Measurements from ENCODE around the gene FHIT.

The FHIT gene

GRCh38 chr3:60142009-60142408 lies 1109.2 kb downstream of the FHIT start:
- Histone ChIP-seq H3K4me1 (no peaks in the 10 kb centered on the region), H3K27me3 (no peaks in the 10 kb centered on the region), H3K4me3 (ENCODE audit: low read depth, low read length) (no peak overlapping the region), H3K9me3 (no peaks in the 10 kb centered on the region), H3K36me3 (no peaks in the 10 kb centered on the region)
- TF ChIP-seq CTCF (IDR thresholded peaks at IDR 0.05; ENCODE audit: low read depth, low read length): no peak
- DNase-seq: no peak

- no peaks in the 10 kb centered on the region for H3K9me3 ChIP-seq
Observed at GRCh38 chr3:60140160-60140559, 1111.1 kb downstream of the FHIT start.

GRCh38 chr3:60136601-60137000 lies 1114.7 kb downstream of the FHIT start:
- no peaks in the 10 kb centered on the region for H3K36me3 ChIP-seq
- DNase-seq: no peak
- H3K9me3 ChIP-seq: no peaks in the 10 kb centered on the region
- H3K27me3 ChIP-seq: no peaks in the 10 kb centered on the region
- no peak for TF ChIP-seq CTCF (IDR thresholded peaks at IDR 0.05; ENCODE audit: low read depth, low read length)
- H3K4me1 ChIP-seq: no peaks in the 10 kb centered on the region
- no peak overlapping the region for H3K4me3 ChIP-seq (ENCODE audit: low read depth, low read length)

More at GRCh38 chr3:60140160-60140559, 1111.1 kb downstream of the FHIT start:
- Histone ChIP-seq H3K4me3 (ENCODE audit: low read depth, low read length) (no peak overlapping the region), H3K4me1 (no peaks in the 10 kb centered on the region), H3K27me3 (no peaks in the 10 kb centered on the region), H3K36me3 (no peaks in the 10 kb centered on the region)
- no peak for DNase-seq
- TF ChIP-seq CTCF (IDR thresholded peaks at IDR 0.05; ENCODE audit: low read depth, low read length): no peak

- no peak for TF ChIP-seq CTCF (IDR thresholded peaks at IDR 0.05; ENCODE audit: low read depth, low read length)
- no peak for DNase-seq
- Histone ChIP-seq H3K27me3 (no peaks in the 10 kb centered on the region), H3K9me3 (no peaks in the 10 kb centered on the region), H3K4me1 (no peaks in the 10 kb centered on the region), H3K36me3 (no peaks in the 10 kb centered on the region), H3K4me3 (ENCODE audit: low read depth, low read length) (no peak overlapping the region)
Observed at GRCh38 chr3:60135474-60135873, 1115.8 kb downstream of the FHIT start.

GRCh38 chr3:60133269-60134162 lies 1117.7 kb downstream of the FHIT start:
- Histone ChIP-seq H3K36me3 (no peaks in the 10 kb centered on the region), H3K4me1 (no peaks in the 10 kb centered on the region), H3K9me3 (no peaks in the 10 kb centered on the region), H3K4me3 (ENCODE audit: low read depth, low read length) (no peak overlapping the region), H3K27me3 (no peaks in the 10 kb centered on the region)
- DNase-seq: no peak
- TF ChIP-seq CTCF (IDR thresholded peaks at IDR 0.05; ENCODE audit: low read depth, low read length): no peak

- no peaks in the 10 kb centered on the region for H3K27me3 ChIP-seq
- no peaks in the 10 kb centered on the region for H3K4me1 ChIP-seq
- no peaks in the 10 kb centered on the region for H3K9me3 ChIP-seq
- H3K36me3 ChIP-seq: no peaks in the 10 kb centered on the region
- TF ChIP-seq CTCF (IDR thresholded peaks at IDR 0.05; ENCODE audit: low read depth, low read length): no peak
- DNase-seq: no peak
- H3K4me3 ChIP-seq (ENCODE audit: low read depth, low read length): no peak overlapping the region
Observed at GRCh38 chr3:60131618-60132017, 1119.6 kb downstream of the FHIT start.
